H9 (cell line): Measurements from ENCODE around the gene IL20RB. TPM values are rescaled to one million over a fixed set of nuclear protein-coding genes. Genes with fewer than 3 reads are reported as not detected.

Source experiments
- DNase-seq: peaks from one replicate; pipeline ENCODE4 v3.0.0-alpha.2; 2017
- H2AFZ ChIP-seq: one replicate; pipeline ENCODE4 v1.6.1; 2013; ENCODE audit warnings: mild to moderate bottlenecking, low read length, control low read depth, moderate library complexity
- H2AK5ac ChIP-seq: 2 replicates; pipeline ENCODE4 v1.6.1; 2013; ENCODE audit warnings: low read length, control low read depth, mixed read lengths; ENCODE audit not compliant: insufficient read length
- H2BK120ac ChIP-seq: one replicate; pipeline ENCODE4 v1.6.1; 2013; ENCODE audit warnings: low read depth, mild to moderate bottlenecking, low read length, control low read depth, inconsistent platforms; ENCODE audit not compliant: poor library complexity, severe bottlenecking
- H2BK12ac ChIP-seq: 2 replicates; pipeline ENCODE4 v1.6.1; 2013; ENCODE audit warnings: low read length, control low read depth, mixed read lengths, low read depth; ENCODE audit not compliant: insufficient read length
- H2BK15ac ChIP-seq: 2 replicates; pipeline ENCODE4 v1.6.1; 2013; ENCODE audit warnings: low read depth, low read length, control low read depth
- H2BK20ac ChIP-seq: one replicate; pipeline ENCODE4 v1.6.1; 2013; ENCODE audit warnings: low read depth, mild to moderate bottlenecking, low read length, control low read depth, inconsistent platforms; ENCODE audit not compliant: poor library complexity, severe bottlenecking
- H2BK5ac ChIP-seq: 2 replicates; pipeline ENCODE4 v1.6.1; 2013; ENCODE audit warnings: low read length, control low read depth, mixed read lengths; ENCODE audit not compliant: insufficient read length
- H3K14ac ChIP-seq: 2 replicates; pipeline ENCODE4 v1.6.1; 2013; ENCODE audit warnings: low read length, control low read depth; ENCODE audit not compliant: insufficient read depth
- H3K18ac ChIP-seq: 2 replicates; pipeline ENCODE4 v1.6.1; 2013; ENCODE audit warnings: low read depth, mild to moderate bottlenecking, mixed read lengths, low read length, control low read depth; ENCODE audit not compliant: insufficient read length
- H3K23ac ChIP-seq: 2 replicates; pipeline ENCODE4 v1.6.1; 2013; ENCODE audit warnings: low read length, control low read depth, mixed read lengths, low read depth; ENCODE audit not compliant: insufficient read length
- H3K23me2 ChIP-seq: 2 replicates; pipeline ENCODE4 v1.6.1; 2013; ENCODE audit warnings: low read depth, mild to moderate bottlenecking, mixed read lengths, low read length, control low read depth; ENCODE audit not compliant: insufficient read length, poor library complexity, severe bottlenecking
- H3K27ac ChIP-seq: 2 replicates; pipeline ENCODE4 v1.5.1; 2013; ENCODE audit warnings: low read length, control low read depth, mixed read lengths, low read depth; ENCODE audit not compliant: insufficient read length
- H3K27me3 ChIP-seq: 2 replicates; pipeline ENCODE4 v1.6.1; 2013; ENCODE audit warnings: low read length, control low read depth, inconsistent platforms; ENCODE audit not compliant: insufficient read depth
- H3K4ac ChIP-seq: 2 replicates; pipeline ENCODE4 v1.6.1; 2013; ENCODE audit warnings: low read depth, mild to moderate bottlenecking, control low read depth, inconsistent platforms, low read length, moderate library complexity
- H3K4me1 ChIP-seq: 2 replicates; pipeline ENCODE4 v1.6.1; 2013; ENCODE audit warnings: low read length, control low read depth, inconsistent platforms; ENCODE audit not compliant: insufficient read depth
- H3K4me2 ChIP-seq: 2 replicates; pipeline ENCODE4 v1.6.1; 2013; ENCODE audit warnings: low read length, control low read depth, mixed read lengths; ENCODE audit not compliant: insufficient read length, insufficient read depth
- H3K56ac ChIP-seq: 2 replicates; pipeline ENCODE4 v1.6.1; 2013; ENCODE audit warnings: low read depth, mild to moderate bottlenecking, mixed read lengths, low read length, control low read depth; ENCODE audit not compliant: insufficient read length
- H3K79me1 ChIP-seq: 2 replicates; pipeline ENCODE4 v1.6.1; 2013; ENCODE audit warnings: low read depth, mild to moderate bottlenecking, moderate library complexity, low read length, control low read depth, inconsistent platforms; ENCODE audit not compliant: insufficient read depth, poor library complexity, severe bottlenecking
- H3K79me2 ChIP-seq: 2 replicates; pipeline ENCODE4 v1.6.1; 2013; ENCODE audit warnings: low read length, control low read depth, inconsistent platforms; ENCODE audit not compliant: insufficient read depth
- H3K9ac ChIP-seq: 2 replicates; pipeline ENCODE4 v1.6.1; 2013; ENCODE audit warnings: low read length, control low read depth, mixed read lengths; ENCODE audit not compliant: insufficient read length; ENCODE audit errors: extremely low read depth
- H3K9me3 ChIP-seq: one replicate; pipeline ENCODE4 v1.6.1; 2013; ENCODE audit warnings: low read depth, low read length, inconsistent platforms; ENCODE audit not compliant: control insufficient read depth
- H3T11ph ChIP-seq: one replicate; pipeline ENCODE4 v1.6.1; 2013; ENCODE audit warnings: mild to moderate bottlenecking, low read length, control low read depth, inconsistent platforms
- H4K20me1 ChIP-seq: one replicate; pipeline ENCODE4 v1.6.1; 2013; ENCODE audit not compliant: control insufficient read depth, insufficient read length, insufficient read depth
- H4K5ac ChIP-seq: 2 replicates; pipeline ENCODE4 v1.6.1; 2013; ENCODE audit warnings: low read depth, mild to moderate bottlenecking, mixed read lengths, low read length, control low read depth; ENCODE audit not compliant: insufficient read length
- H4K8ac ChIP-seq: replicated peaks from 2 replicates; pipeline ENCODE4 v1.6.1; 2013; ENCODE audit warnings: low read length, control low read depth, mixed read lengths, low read depth; ENCODE audit not compliant: insufficient read length
- H4K91ac ChIP-seq: 2 replicates; pipeline ENCODE4 v1.6.1; 2013; ENCODE audit warnings: low read depth, mild to moderate bottlenecking, moderate library complexity, mixed read lengths, low read length, control low read depth; ENCODE audit not compliant: insufficient read length
- H3K27ac Mint-ChIP-seq, 3 experiments: 2 replicates in 2 of 3; 3 replicates in 1 of 3; pipeline ENCODE4 v1.8.0; 2020 to 2021; ENCODE audit warnings: mixed read lengths in 3 of 3, mild to moderate bottlenecking in 1 of 3, moderate library complexity in 1 of 3
- H3K27me3 Mint-ChIP-seq: 2 replicates; pipeline ENCODE4 v1.8.0; 2021; ENCODE audit warnings: low read depth, mild to moderate bottlenecking, moderate library complexity, mixed read lengths
- H3K36me3 Mint-ChIP-seq, 3 experiments: 2 replicates in 2 of 3; 3 replicates in 1 of 3; pipeline ENCODE4 v1.8.0; 2020 to 2021; ENCODE audit warnings: low read depth in 3 of 3, mixed read lengths in 3 of 3; ENCODE audit not compliant: insufficient read depth in 1 of 3
- H3K4me1 Mint-ChIP-seq, 2 experiments: 2 replicates each; pipeline ENCODE4 v1.8.0; 2020; ENCODE audit warnings: mixed read lengths in 2 of 2
- H3K4me3 Mint-ChIP-seq, 2 experiments: 2 replicates in 1 of 2; 3 replicates in 1 of 2; pipeline ENCODE4 v1.8.0; 2020 to 2021; ENCODE audit warnings: mild to moderate bottlenecking in 2 of 2, mixed read lengths in 2 of 2, moderate library complexity in 1 of 2
- H3K9me3 Mint-ChIP-seq, 2 experiments: 2 replicates in 1 of 2; 3 replicates in 1 of 2; pipeline ENCODE4 v1.8.0; 2020; ENCODE audit warnings: mild to moderate bottlenecking in 2 of 2, mixed read lengths in 2 of 2, moderate library complexity in 1 of 2
- WGBS: extraction: QIAGEN DNeasy Blood & Tissue Kit; methylation state at CpG from one replicate; pipeline ENCODE4 v1.1.7; 2013; ENCODE audit warnings: missing lambda C conversion rate, low lambda C conversion rate, mixed read lengths; ENCODE audit not compliant: insufficient read length; ENCODE audit errors: extremely low coverage; 5-methylcytosine and 5-hydroxymethylcytosine counted together
- total RNA-seq: library from RNA; stranded (reverse); gene quantifications from 2 replicates; pipeline ENCODE4 v1.2.1, GENCODE V29; 2021
- TF ChIP-seq, protein P1 (sequence below): fragments of 200-600 bp; sonication (generic); conservative IDR thresholded peaks from 3 replicates; pipeline ENCODE4 v1.8.0; 2021; ENCODE audit warnings: antibody characterized with exemption, mild to moderate bottlenecking

The IL20RB gene
- total RNA-seq, 1 experiment from 2014 or later, result 1.5 TPM

DNA sequence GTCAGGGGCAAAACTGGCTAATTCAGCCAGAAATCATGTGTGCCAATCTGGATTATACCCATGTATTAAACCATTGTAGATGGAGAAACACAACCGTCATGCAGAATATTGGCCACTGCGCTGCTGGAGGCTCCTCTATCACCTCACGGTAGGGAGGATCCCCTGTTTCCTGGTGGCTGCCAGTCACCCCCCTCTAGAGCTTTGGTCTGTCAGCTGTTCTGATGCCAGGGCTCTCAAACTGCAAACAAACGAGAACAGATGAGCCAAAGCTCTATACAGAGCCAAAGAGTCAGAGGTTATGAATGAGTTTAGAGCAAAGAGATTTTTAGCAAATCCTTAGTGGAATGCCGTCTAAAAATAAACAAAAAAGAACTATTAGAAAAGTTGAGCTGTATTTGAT lies 62.5 kb downstream of the IL20RB start:
- Histone ChIP-seq H4K8ac (no peak overlapping the region), H2BK120ac (no peak overlapping the region), H2AFZ (no peak overlapping the region), H4K5ac (no peak overlapping the region), H3K79me2 (no peaks in the 10 kb centered on the region), H4K20me1 (no peaks in the 10 kb centered on the region), H3K18ac (no peak overlapping the region), H4K91ac (no peak overlapping the region), H3K23me2 (no peaks in the 10 kb centered on the region), H3K56ac (no peak overlapping the region), H2BK5ac (no peak overlapping the region), H2BK15ac (no peak overlapping the region), H2BK20ac (no peak overlapping the region), H2AK5ac (no peak overlapping the region), H2BK12ac (no peak overlapping the region), H3K14ac (no peak overlapping the region), H3K79me1 (no peaks in the 10 kb centered on the region), H3K9me3 (no peaks in the 10 kb centered on the region), H3K4ac (no peak overlapping the region), H3K23ac (no peak overlapping the region), H3K9ac (no peak overlapping the region), H3K27ac (no peak overlapping the region), H3K4me2 (no peak overlapping the region), H3K27me3 (no peaks in the 10 kb centered on the region), H3K4me1 (no peaks in the 10 kb centered on the region), H3T11ph (no peak overlapping the region)
- DNase-seq, result no peak
- H3K4me3 Mint-ChIP-seq, result no peak overlapping the region
- no CpG with 5 or more reads among the region's 5 CpGs for WGBS
- peaks cover 10% of the 10 kb centered on the region in 2 experiments for H3K4me1 Mint-ChIP-seq
- TF ChIP-seq, protein P1, sequence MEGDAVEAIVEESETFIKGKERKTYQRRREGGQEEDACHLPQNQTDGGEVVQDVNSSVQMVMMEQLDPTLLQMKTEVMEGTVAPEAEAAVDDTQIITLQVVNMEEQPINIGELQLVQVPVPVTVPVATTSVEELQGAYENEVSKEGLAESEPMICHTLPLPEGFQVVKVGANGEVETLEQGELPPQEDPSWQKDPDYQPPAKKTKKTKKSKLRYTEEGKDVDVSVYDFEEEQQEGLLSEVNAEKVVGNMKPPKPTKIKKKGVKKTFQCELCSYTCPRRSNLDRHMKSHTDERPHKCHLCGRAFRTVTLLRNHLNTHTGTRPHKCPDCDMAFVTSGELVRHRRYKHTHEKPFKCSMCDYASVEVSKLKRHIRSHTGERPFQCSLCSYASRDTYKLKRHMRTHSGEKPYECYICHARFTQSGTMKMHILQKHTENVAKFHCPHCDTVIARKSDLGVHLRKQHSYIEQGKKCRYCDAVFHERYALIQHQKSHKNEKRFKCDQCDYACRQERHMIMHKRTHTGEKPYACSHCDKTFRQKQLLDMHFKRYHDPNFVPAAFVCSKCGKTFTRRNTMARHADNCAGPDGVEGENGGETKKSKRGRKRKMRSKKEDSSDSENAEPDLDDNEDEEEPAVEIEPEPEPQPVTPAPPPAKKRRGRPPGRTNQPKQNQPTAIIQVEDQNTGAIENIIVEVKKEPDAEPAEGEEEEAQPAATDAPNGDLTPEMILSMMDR, result no peak
- H3K27ac Mint-ChIP-seq, result no peak overlapping the region
- H3K9me3 Mint-ChIP-seq, result peaks cover 0 to 2% of the 10 kb centered on the region in 2 experiments; a peak in 2 of 5 replicates
- peaks cover 0 to 5% (median 0%) of the 10 kb centered on the region in 3 experiments; a peak in 2 of 7 replicates for H3K36me3 Mint-ChIP-seq
- H3K27me3 Mint-ChIP-seq, result no peaks in the 10 kb centered on the region; the same call in 1 of the 2 replicates
